ENCODE data around the gene PURA. TPM values are rescaled to one million over a fixed set of nuclear protein-coding genes. Genes with fewer than 3 reads are reported as not detected.
A peak's percentile ranks its signal among the peaks of the same experiment; 100 is the strongest.

PURA gene
- total and polyA plus RNA-seq, 2 donors (not counting 1 experiment from before 2014, with no cell fraction given): 2.2 to 23.5 TPM

- no peak for TF ChIP-seq EZH2 (IDR thresholded peaks at IDR 0.05; ENCODE audit: borderline replicate concordance, insufficient read depth, low read depth, low read length, poor library complexity, severe bottlenecking)
- TF ChIP-seq CTCF (IDR thresholded peaks at IDR 0.05): peak; percentile 88
- Histone ChIP-seq H2AFZ (ENCODE audit: insufficient read depth, low read depth, low read length, poor library complexity, severe bottlenecking) (peak overlapping the region; percentile 66), H3K79me2 (ENCODE audit: control insufficient read depth, insufficient read depth, low read length) (no peaks in the 10 kb centered on the region), H3K27me3 (replicated peaks in 1 of 4; ENCODE audit: control extremely low read depth in 1 of 4, control insufficient read depth in 3 of 4, insufficient read depth in 4 of 4, low read length in 3 of 4) (no peaks in the 10 kb centered on the region), H3K9me3 (ENCODE audit: control extremely low read depth in 1 of 3, control insufficient read depth in 2 of 3, insufficient read depth in 1 of 3, low read length in 2 of 3) (no peaks in the 10 kb centered on the region), H3K4me3 (ENCODE audit: control extremely low read depth in 1 of 5, extremely low read depth in 1 of 5, insufficient read depth in 1 of 5, low read depth in 2 of 5, low read length in 4 of 5) (peak overlapping the region in 3 of 5 experiments; percentile 1 to 26 (median 20)), H3K4me1 (ENCODE audit: control insufficient read depth in 2 of 2, insufficient read depth in 2 of 2, low read length in 2 of 2) (peaks cover 7 to 17% of the 10 kb centered on the region in 2 donors), H4K20me1 (ENCODE audit: control insufficient read depth, insufficient read depth, low read length, poor library complexity, severe bottlenecking) (no peaks in the 10 kb centered on the region), H3K27ac (ENCODE audit: low read length in 2 of 2) (no peak overlapping the region), H3K9ac (ENCODE audit: low read length) (peak overlapping the region; percentile 23), H3K36me3 (replicated peaks in 1 of 2; ENCODE audit: control extremely low read depth in 1 of 2, control insufficient read depth in 1 of 2, extremely low read depth in 1 of 2, insufficient read depth in 2 of 2, low read length in 1 of 2) (no peaks in the 10 kb centered on the region), H3K4me2 (replicated peaks; ENCODE audit: low read depth, low read length, poor library complexity, severe bottlenecking) (peak overlapping the region; percentile 63)
- POLR2A ChIA-PET: no interaction called here
- 9% methylated on average over 29 of the region's 30 CpGs for WGBS (ENCODE audit: insufficient coverage)
- Mint-ChIP-seq H3K9me3 (ENCODE audit: insufficient read depth) (no peaks in the 10 kb centered on the region), H3K4me1 (peaks cover 9% of the 10 kb centered on the region), H3K4me3 (peak overlapping the region; percentile 68), H3K27ac (no peak overlapping the region), H3K27me3 (no peaks in the 10 kb centered on the region)
- DNase-seq (peak; percentile 89), ATAC-seq (ENCODE audit: low read depth) (peak; percentile 100)
- CTCF ChIA-PET: interaction anchor here (0.6 to 23.0 kb wide), 10 partner anchors 13 to 1204 kb away, joined by 3 to 513 read pairs (median 4); no protein-coding TSS in a partner anchor
- intact Hi-C loops (cut with micrococcal nuclease): loop anchor here (1.0 kb wide), 4 partner anchors 13 to 370 kb away; partner anchors contain the start of gene CYSTM1
Observed at GRCh38 chr5:140157032-140157781, 43.3 kb downstream of the PURA start.

Data from B cell (primary cell).